ENCODE data around the gene GRID1. TPM values are rescaled to one million over a fixed set of nuclear protein-coding genes. Genes with fewer than 3 reads are reported as not detected.

The GRID1 gene
- total RNA-seq, 4 donors from 2014 or later = 17.2 to 28.1 (median 23.6) TPM

- intact Hi-C loops (cut with DNase I) = no loop called here
- no peak overlapping the region for H3K27ac ChIP-seq
- no peak for TF ChIP-seq POLR2A (IDR thresholded peaks at IDR 0.05)
- TF ChIP-seq CTCF (IDR thresholded peaks at IDR 0.05) = no peak
- no peaks in the 10 kb centered on the region for H3K9me3 ChIP-seq
- no peaks in the 10 kb centered on the region for H3K27me3 ChIP-seq
- H3K36me3 ChIP-seq = no peaks in the 10 kb centered on the region
- 100% methylated on average over 1 of the region's 1 CpG for WGBS, 2 donors
- H3K4me1 ChIP-seq = peaks cover 17% of the 10 kb centered on the region in 2 donors
- no peak for DNase-seq
- H3K4me3 ChIP-seq (replicated peaks in 1 of 3) = no peak overlapping the region
These were observed 328.2 kb downstream of the GRID1 start for GRCh38 chr10:86038371-86038770.

GRCh38 chr10:86037096-86037495 lies 329.5 kb downstream of the GRID1 start:
- Histone ChIP-seq H3K4me1 (peaks cover 17% of the 10 kb centered on the region in 2 donors), H3K4me3 (replicated peaks in 1 of 3) (no peak overlapping the region), H3K27me3 (no peaks in the 10 kb centered on the region), H3K36me3 (no peaks in the 10 kb centered on the region), H3K9me3 (no peaks in the 10 kb centered on the region), H3K27ac (peak overlapping the region in 1 of 3 donors; percentile 21)
- intact Hi-C loops (cut with DNase I) = no loop called here
- TF ChIP-seq POLR2A (IDR thresholded peaks at IDR 0.05) (no peak), CTCF (IDR thresholded peaks at IDR 0.05) (no peak)
- WGBS, 2 donors = 90 to 92% methylated on average over 5 of the region's 5 CpGs
- DNase-seq = no peak

GRCh38 chr10:86036544-86036831 lies 330.1 kb downstream of the GRID1 start:
- DNase-seq = no peak
- no peak for TF ChIP-seq CTCF (IDR thresholded peaks at IDR 0.05)
- no peak for TF ChIP-seq POLR2A (IDR thresholded peaks at IDR 0.05)
- Histone ChIP-seq H3K4me3 (replicated peaks in 1 of 3) (no peak overlapping the region), H3K9me3 (no peaks in the 10 kb centered on the region), H3K27me3 (no peaks in the 10 kb centered on the region), H3K36me3 (no peaks in the 10 kb centered on the region), H3K27ac (peak overlapping the region in 2 of 3 donors; percentile 21 to 28), H3K4me1 (peaks cover 17% of the 10 kb centered on the region in 2 donors)
- 72 to 81% methylated on average over 3 to 5 of the region's 5 CpGs for WGBS, 2 donors
- intact Hi-C loops (cut with DNase I) = no loop called here

- TF ChIP-seq CTCF (IDR thresholded peaks at IDR 0.05) = no peak
- TF ChIP-seq POLR2A (IDR thresholded peaks at IDR 0.05) = no peak
- 74 to 88% methylated on average over 10 to 11 of the region's 11 CpGs for WGBS, 2 donors
- Histone ChIP-seq H3K27ac (peak overlapping the region in 2 of 3 donors; percentile 21 to 28), H3K9me3 (no peaks in the 10 kb centered on the region), H3K4me3 (replicated peaks in 1 of 3) (no peak overlapping the region), H3K36me3 (no peaks in the 10 kb centered on the region), H3K4me1 (peaks cover 17% of the 10 kb centered on the region in 2 donors), H3K27me3 (no peaks in the 10 kb centered on the region)
- DNase-seq = peak; percentile 51 to 76
- intact Hi-C loops (cut with DNase I) = no loop called here
These were observed 330.6 kb downstream of the GRID1 start for GRCh38 chr10:86035791-86036543.

- intact Hi-C loops (cut with DNase I) = no loop called here
- no peaks in the 10 kb centered on the region for H3K36me3 ChIP-seq
- H3K4me1 ChIP-seq = peaks cover 17% of the 10 kb centered on the region in 2 donors
- no peaks in the 10 kb centered on the region for H3K9me3 ChIP-seq
- 88 to 96% methylated on average over 1 of the region's 1 CpG for WGBS, 2 donors
- no peak overlapping the region for H3K27ac ChIP-seq
- no peak overlapping the region for H3K4me3 ChIP-seq (replicated peaks in 1 of 3)
- no peak for TF ChIP-seq POLR2A (IDR thresholded peaks at IDR 0.05)
- no peak for TF ChIP-seq CTCF (IDR thresholded peaks at IDR 0.05)
- no peak for DNase-seq
- H3K27me3 ChIP-seq = no peaks in the 10 kb centered on the region
These were observed 331.9 kb downstream of the GRID1 start for GRCh38 chr10:86034710-86035109.

Measured in thyroid gland (tissue), 4 donors.